H1 (cell line): ENCODE data around the gene GBP7. TPM values are rescaled to one million over a fixed set of nuclear protein-coding genes. Genes with fewer than 3 reads are reported as not detected.

ENCODE experiments used
- CTCF ChIA-PET: fragments of 300-600 bp; sonication (Branson Sonifier 250); formaldehyde crosslinking; loops from one replicate; lab custom pipeline; 2021; ENCODE audit not compliant: partially characterized antibody; lab: Charles Lee
- POLR2A ChIA-PET: fragments of 300-600 bp; sonication (Branson Sonifier 250); formaldehyde crosslinking; loops from one replicate; lab custom pipeline; 2021; ENCODE audit warnings: inconsistent platforms; ENCODE audit not compliant: partially characterized antibody; lab: Charles Lee
- DNase-seq, 2 experiments: peaks; one replicate each; pipeline versions ENCODE4 v3.0.0 to v3.0.0-alpha.2; 2010 to 2022; ENCODE audit warnings: low spot score in 2 of 2, low read depth in 1 of 2, mixed read lengths in 1 of 2
- FAIRE-seq: peaks from 2 replicates; lab custom pipeline; 2011; peaks lifted over from hg19 to GRCh38; lab: Jason Lieb, UNC
- H2AFZ ChIP-seq: 2 replicates; pipeline ENCODE4 v1.8.1; 2012; ENCODE audit warnings: low read length, inconsistent platforms
- H2AK5ac ChIP-seq: 2 replicates; pipeline ENCODE4 v1.6.1; 2013; ENCODE audit warnings: low read depth, low read length
- H2BK120ac ChIP-seq: replicated peaks from 2 replicates; pipeline ENCODE3; 2013; ENCODE audit warnings: low read depth, low read length, inconsistent platforms
- H2BK12ac ChIP-seq: 2 replicates; pipeline ENCODE4 v1.6.1; 2013; ENCODE audit warnings: low read depth, low read length
- H2BK15ac ChIP-seq: 2 replicates; pipeline ENCODE4 v1.6.1; 2013; ENCODE audit warnings: low read length
- H2BK20ac ChIP-seq: 2 replicates; pipeline ENCODE4 v1.6.1; 2013; ENCODE audit warnings: low read length
- H2BK5ac ChIP-seq: 2 replicates; pipeline ENCODE4 v1.6.1; 2013; ENCODE audit warnings: low read depth, low read length
- H3K14ac ChIP-seq: 2 replicates; pipeline ENCODE4 v1.6.1; 2013; ENCODE audit warnings: inconsistent platforms; ENCODE audit not compliant: insufficient read length
- H3K18ac ChIP-seq: 2 replicates; pipeline ENCODE4 v1.6.1; 2013; ENCODE audit warnings: low read length; ENCODE audit errors: extremely low read depth
- H3K23ac ChIP-seq: 2 replicates; pipeline ENCODE4 v1.6.1; 2013; ENCODE audit warnings: inconsistent platforms; ENCODE audit not compliant: insufficient read length
- H3K23me2 ChIP-seq: 2 replicates; pipeline ENCODE4 v1.6.1; 2013; ENCODE audit warnings: low read depth, low read length
- H3K27ac ChIP-seq: 2 replicates; pipeline ENCODE4 v1.6.1; 2011; ENCODE audit warnings: low read depth, low read length, inconsistent platforms
- H3K27me3 ChIP-seq, 4 experiments: replicated peaks in 1 of 4; 1 replicate in 1 of 4; 2 replicates in 3 of 4; pipeline versions ENCODE4 v1.6.1 to v1.8.1; 2011 to 2013; ENCODE audit warnings: low read length in 3 of 4, mild to moderate bottlenecking in 3 of 4, inconsistent platforms in 2 of 4, mixed read lengths in 2 of 4, moderate library complexity in 1 of 4; ENCODE audit not compliant: control insufficient read depth in 3 of 4, insufficient read depth in 3 of 4; ENCODE audit errors: extremely low read depth in 1 of 4
- H3K36me3 ChIP-seq, 4 experiments: 2 replicates each; pipeline versions ENCODE4 v1.6.1 to v1.8.1; 2011 to 2013; ENCODE audit warnings: mild to moderate bottlenecking in 4 of 4, low read length in 3 of 4, moderate library complexity in 2 of 4, control low read depth in 1 of 4, inconsistent platforms in 1 of 4; ENCODE audit not compliant: insufficient read depth in 4 of 4, control insufficient read depth in 2 of 4
- H3K4ac ChIP-seq: replicated peaks from 2 replicates; pipeline ENCODE3; 2013; ENCODE audit warnings: low read length, low read depth, mixed read lengths, inconsistent platforms; ENCODE audit not compliant: insufficient read length
- H3K4me1 ChIP-seq, 4 experiments: replicated peaks in 1 of 4; 1 replicate in 1 of 4; 2 replicates in 3 of 4; pipeline versions ENCODE4 v1.6.1 to v1.8.1; 2011 to 2013; ENCODE audit warnings: low read length in 3 of 4, inconsistent platforms in 2 of 4, mixed read lengths in 1 of 4; ENCODE audit not compliant: insufficient read depth in 4 of 4, control insufficient read depth in 3 of 4
- H3K4me2 ChIP-seq, 2 experiments: 2 replicates each; pipeline versions ENCODE4 v1.6.1 to v1.8.1; 2011 to 2013; ENCODE audit warnings: low read depth in 2 of 2, low read length in 2 of 2, control low read depth in 1 of 2, inconsistent platforms in 1 of 2, mild to moderate bottlenecking in 1 of 2; ENCODE audit not compliant: insufficient read depth in 1 of 2
- H3K4me3 ChIP-seq, 4 experiments: fragments of 200-600, 300-600 bp in 1 of 4; sonication (generic), shearing (Covaris generic), sonication (Bioruptor Twin) in 1 of 4; 2 replicates each; pipeline versions ENCODE4 v1.5.1 to v1.8.1; 2011 to 2016; ENCODE audit warnings: low read length in 4 of 4, low read depth in 3 of 4, control low read depth in 2 of 4, inconsistent platforms in 2 of 4, mild to moderate bottlenecking in 2 of 4, mixed read lengths in 1 of 4, moderate library complexity in 1 of 4; ENCODE audit not compliant: insufficient read depth in 2 of 4; ENCODE audit errors: extremely low read depth in 1 of 4
- H3K56ac ChIP-seq: replicated peaks from 2 replicates; pipeline ENCODE3; 2013; ENCODE audit warnings: low read depth, mild to moderate bottlenecking, mixed read lengths, low read length, inconsistent platforms; ENCODE audit not compliant: insufficient read length
- H3K79me1 ChIP-seq: 2 replicates; pipeline ENCODE4 v1.6.1; 2013; ENCODE audit warnings: low read depth, low read length, control low read depth
- H3K79me2 ChIP-seq, 2 experiments: 2 replicates each; pipeline versions ENCODE4 v1.6.1 to v1.8.1; 2012 to 2013; ENCODE audit warnings: low read length in 2 of 2, mild to moderate bottlenecking in 2 of 2, inconsistent platforms in 1 of 2; ENCODE audit not compliant: insufficient read depth in 2 of 2, control insufficient read depth in 1 of 2
- H3K9ac ChIP-seq, 4 experiments: replicated peaks in 1 of 4; 1 replicate in 1 of 4; 2 replicates in 3 of 4; pipeline versions ENCODE4 v1.6.1 to v1.8.1; 2011 to 2013; ENCODE audit warnings: low read depth in 3 of 4, low read length in 3 of 4, control low read depth in 2 of 4, mild to moderate bottlenecking in 2 of 4, moderate library complexity in 2 of 4, inconsistent platforms in 1 of 4; ENCODE audit errors: extremely low read depth in 1 of 4
- H3K9me3 ChIP-seq, 2 experiments: 2 replicates each; pipeline versions ENCODE4 v1.6.1 to v1.8.1; 2012 to 2013; ENCODE audit warnings: mild to moderate bottlenecking in 2 of 2, moderate library complexity in 2 of 2, control low read depth in 1 of 2, inconsistent platforms in 1 of 2, low read depth in 1 of 2, low read length in 1 of 2, mixed read lengths in 1 of 2; ENCODE audit not compliant: insufficient read depth in 2 of 2
- H4K20me1 ChIP-seq, 2 experiments: replicated peaks in 1 of 2; 2 replicates each; pipeline versions ENCODE3 to v1.8.1; 2011 to 2013; ENCODE audit warnings: inconsistent platforms in 2 of 2, low read length in 2 of 2, mild to moderate bottlenecking in 1 of 2; ENCODE audit not compliant: insufficient read depth in 2 of 2, control insufficient read depth in 1 of 2
- H4K5ac ChIP-seq: 2 replicates; pipeline ENCODE4 v1.6.1; 2013; ENCODE audit warnings: low read length, low read depth, mixed read lengths, inconsistent platforms; ENCODE audit not compliant: insufficient read length
- H4K8ac ChIP-seq: 2 replicates; pipeline ENCODE4 v1.8.0; 2013; ENCODE audit warnings: mild to moderate bottlenecking, moderate library complexity, low read length, inconsistent platforms; ENCODE audit not compliant: insufficient read depth; ENCODE audit errors: extremely low read depth
- H4K91ac ChIP-seq: replicated peaks from 2 replicates; pipeline ENCODE3; 2013; ENCODE audit warnings: low read length, mixed read lengths, inconsistent platforms; ENCODE audit not compliant: insufficient read length
- ATF3 ChIP-seq: IDR thresholded peaks from 2 replicates; pipeline ENCODE4 v1.6.1; 2011; ENCODE audit warnings: low read depth, mild to moderate bottlenecking, low read length; ENCODE audit not compliant: insufficient read depth
- BRCA1 ChIP-seq: IDR thresholded peaks from 2 replicates; pipeline ENCODE4 v1.6.1; 2012; ENCODE audit warnings: low read depth, low read length, improper control_type of control experiment
- GTF2F1 ChIP-seq: IDR thresholded peaks from 2 replicates; pipeline ENCODE4 v1.6.1; 2012; ENCODE audit warnings: low read depth, low read length, improper control_type of control experiment, borderline replicate concordance
- POU5F1 ChIP-seq: IDR thresholded peaks from 2 replicates; pipeline ENCODE4 v1.6.1; 2011; ENCODE audit warnings: low read depth, mild to moderate bottlenecking, low read length, moderate library complexity
- RNF2 ChIP-seq: fragments of 200-900, 300-1000 bp; sonication (generic); IDR thresholded peaks from 2 replicates; pipeline ENCODE4 v1.7.1; 2016; ENCODE audit warnings: borderline replicate concordance, low read depth, mild to moderate bottlenecking, antibody characterized with exemption, low read length; ENCODE audit not compliant: poor library complexity, severe bottlenecking; ENCODE audit errors: missing control alignments
- SP2 ChIP-seq: IDR thresholded peaks from 2 replicates; pipeline ENCODE4 v1.6.1; 2012; ENCODE audit warnings: mild to moderate bottlenecking, low read length, inconsistent platforms
- TEAD4 ChIP-seq: IDR thresholded peaks from 2 replicates; pipeline ENCODE4 v1.6.1; 2012; ENCODE audit warnings: low read depth, low read length, inconsistent platforms, mixed read lengths
- WGBS, 2 experiments: shearing (Covaris generic) in 1 of 2; methylation state at CpG; one replicate each; pipeline versions ENCODE4 v1.1.6 to v1.1.7; 2013 to 2015; ENCODE audit warnings: low lambda C conversion rate in 2 of 2, mixed read lengths in 2 of 2, inconsistent platforms in 1 of 2, low coverage in 1 of 2, missing lambda C conversion rate in 1 of 2; ENCODE audit not compliant: insufficient replicate concordance in 2 of 2, insufficient coverage in 1 of 2, insufficient read length in 1 of 2; ENCODE audit errors: extremely low coverage in 1 of 2, missing lambda C conversion rate in 1 of 2; 5-methylcytosine and 5-hydroxymethylcytosine counted together
- polyA plus RNA-seq, 7 experiments: library from polyadenylated mRNA; depleted of rRNA in 3 of 7; stranded (reverse) in 5 of 7; unstranded in 2 of 7; fragments of >200 nt in 5 of 7; fragments of 200-250 nt in 2 of 7; gene quantifications; 1 replicate in 5 of 7; 2 replicates in 1 of 7; 4 replicates in 1 of 7; pipeline versions ENCODE4 v1.2.1 to v1.2.3, GENCODE V29; 2011 to 2013; ENCODE audit warnings: missing spikeins in 2 of 7, mixed read lengths in 2 of 7
- total RNA-seq: library from RNA; stranded (reverse); fragmentation: NEBNext Ultra II Directional; extraction: Animal tissue kit (Norgen Biotek cat#: 25700); gene quantifications from 2 replicates; pipeline ENCODE4 v1.2.1, GENCODE V29; 2021

Gene GBP7
- total and polyA plus RNA-seq, 2 of the 8 experiments (the other 6 are each of a cell fraction or from before 2014, with no cell fraction given): not detected

- no peak overlapping the region for H2BK20ac ChIP-seq
- H3K56ac ChIP-seq: no peak overlapping the region
- no peaks in the 10 kb centered on the region for H3K36me3 ChIP-seq
- no peak overlapping the region for H4K8ac ChIP-seq
- H3K79me2 ChIP-seq: no peaks in the 10 kb centered on the region
- H3K14ac ChIP-seq: no peak overlapping the region
- CTCF ChIA-PET: no interaction called here
- H3K27ac ChIP-seq: no peak overlapping the region
- H3K4ac ChIP-seq: no peak overlapping the region
- H3K9me3 ChIP-seq: no peaks in the 10 kb centered on the region
- no peaks in the 10 kb centered on the region for H3K79me1 ChIP-seq
- no peak overlapping the region for H3K18ac ChIP-seq
- no peak overlapping the region for H2BK120ac ChIP-seq
- H3K27me3 ChIP-seq: no peaks in the 10 kb centered on the region
- no peak overlapping the region for H2BK12ac ChIP-seq
- H3K4me3 ChIP-seq: no peak overlapping the region
- no peak overlapping the region for H3K23ac ChIP-seq
- whole genome bisulfite sequencing, 2 experiments: 78% methylated on average over 2 of the region's 2 CpGs; no CpG with 5 or more reads in 1 of the 2 experiments
- H3K9ac ChIP-seq: no peak overlapping the region
- H2AK5ac ChIP-seq: no peak overlapping the region
- no peak overlapping the region for H4K5ac ChIP-seq
- H3K4me2 ChIP-seq: no peak overlapping the region
- H2BK5ac ChIP-seq: no peak overlapping the region
- H4K20me1 ChIP-seq: no peaks in the 10 kb centered on the region
- H3K23me2 ChIP-seq: no peaks in the 10 kb centered on the region
- TF ChIP-seq GTF2F1 (no peak), POU5F1 (no peak), RNF2 (no peak), SP2 (no peak), ATF3 (no peak), BRCA1 (no peak), TEAD4 (no peak)
- TF ChIP-seq, all 59 proteins: peak for 0
- POLR2A ChIA-PET: interaction anchor here (0.5 to 1.0 kb wide), 2 partner anchors 9 to 439 kb away, joined by 3 read pairs; no protein-coding TSS in a partner anchor
- Histone ChIP-seq H2BK15ac (no peak overlapping the region), H3K4me1 (no peaks in the 10 kb centered on the region), H4K91ac (no peak overlapping the region), H2AFZ (no peak overlapping the region)
- FAIRE-seq: no peak
- DNase-seq: no peak
Measured at GRCh38 chr1:89169166-89169565, 6.6 kb downstream of the GBP7 start.
